Stomach (tissue), 9 donors: ENCODE measurements around the gene UBXN6. TPM values are rescaled to one million over a fixed set of nuclear protein-coding genes. Genes with fewer than 3 reads are reported as not detected.

Source experiments
- DNase-seq, 2 donors: peaks; one replicate each; pipeline versions ENCODE4 v3.0.0 to v3.0.0-alpha.2; 2013 to 2019
- H3K27ac ChIP-seq, 5 donors: fragments of 200-600 bp in 4 of 5; sonication (generic) in 4 of 5; one replicate each; pipeline ENCODE4 v1.5.1; 2013 to 2019; ENCODE audit warnings: mild to moderate bottlenecking in 1 of 5, moderate library complexity in 1 of 5
- H3K27me3 ChIP-seq, 3 donors: fragments of 200-600 bp; sonication (generic); one replicate each; pipeline ENCODE4 v1.5.1; 2017 to 2019; ENCODE audit warnings: mixed run types in 1 of 3
- H3K36me3 ChIP-seq, 4 donors: fragments of 200-600 bp; sonication (generic); 1 replicate in 3 of 4; 2 replicates in 1 of 4; pipeline ENCODE4 v1.5.1; 2016 to 2019
- H3K4me1 ChIP-seq, 4 donors: fragments of 200-600 bp; sonication (generic); one replicate each; pipeline ENCODE4 v1.5.1; 2016 to 2019
- H3K4me3 ChIP-seq, 4 donors: fragments of 200-600 bp; sonication (generic) in 3 of 4; one replicate each; pipeline ENCODE4 v1.5.1; 2016 to 2019; ENCODE audit warnings: mild to moderate bottlenecking in 1 of 4
- H3K9me3 ChIP-seq, 4 donors: fragments of 200-600 bp; sonication (generic); one replicate each; pipeline ENCODE4 v1.5.1; 2016 to 2019
- CTCF ChIP-seq, 7 experiments: fragments of 450-650 bp in 4 of 7; fragments of 200-600 bp in 3 of 7; sonication (generic) in 3 of 7; IDR thresholded peaks; one replicate each; pipeline ENCODE4 v1.5.1; 2016 to 2019; ENCODE audit warnings: antibody characterized with exemption in 7 of 7, control low read depth in 2 of 7, mild to moderate bottlenecking in 1 of 7
- EP300 ChIP-seq: sonication (generic); formaldehyde crosslinking; IDR thresholded peaks from one replicate; pipeline ENCODE4 v1.6.1; 2017; ENCODE audit warnings: antibody characterized with exemption
- POLR2A ChIP-seq, 4 donors: fragments of 450-650 bp; IDR thresholded peaks; one replicate each; pipeline ENCODE4 v1.6.1; 2016; ENCODE audit warnings: antibody characterized with exemption in 4 of 4, control low read depth in 2 of 4, mild to moderate bottlenecking in 1 of 4, moderate library complexity in 1 of 4
- POLR2AphosphoS5 ChIP-seq, 3 donors: sonication (generic); formaldehyde crosslinking; IDR thresholded peaks; one replicate each; pipeline ENCODE4 v1.6.1; 2016; ENCODE audit warnings: antibody characterized with exemption in 3 of 3
- WGBS, 5 donors: extraction: QIAGEN DNeasy Blood & Tissue Kit in 3 of 5; methylation state at CpG; one replicate each; pipeline versions ENCODE4 v1.1.5 to v1.1.7; 2013 to 2018; 5-methylcytosine and 5-hydroxymethylcytosine counted together
- intact Hi-C: fragments of 100-400 bp; cut with DNase I; formaldehyde crosslinking; loops from one replicate; pipeline ENCODE4 v1.15.1; 2023; ENCODE audit warnings: low total_unique reads
- polyA plus RNA-seq, 3 donors: library from polyadenylated mRNA; stranded (reverse); fragments of 200-250 nt; gene quantifications; one replicate each; pipeline ENCODE4 v1.2.3, GENCODE V29; 2013
- total RNA-seq, 5 donors: library from RNA; depleted of rRNA; stranded (reverse); fragments of >200 nt; gene quantifications; one replicate each; pipeline versions ENCODE4 v1.1.0 to v1.2.3, GENCODE V29; 2014 to 2016
- donor health status: healthy with polysubstance abuse.
- donor health status: Bipolar disorder and iron deficiency.
- donor health status: healthy.

The UBXN6 gene
- total and polyA plus RNA-seq, 8 donors: 19.3 to 208 (median 93.4) TPM

GRCh38 chr19:4447327-4448146 lies 10.1 kb downstream of the UBXN6 start:
- intact Hi-C loops: no loop called here
- Histone ChIP-seq H3K4me1 (peaks cover 4 to 21% (median 13%) of the 10 kb centered on the region in 4 donors), H3K27me3 (no peaks in the 10 kb centered on the region), H3K9me3 (no peaks in the 10 kb centered on the region), H3K27ac (peak overlapping the region in 1 of 5 donors; percentile 84), H3K36me3 (peaks cover 69 to 92% (median 88%) of the 10 kb centered on the region in 4 donors), H3K4me3 (no peak overlapping the region)
- DNase-seq: no peak
- TF ChIP-seq CTCF (IDR thresholded peaks at IDR 0.05) (no peak), POLR2A (IDR thresholded peaks at IDR 0.05) (no peak), EP300 (no peak), POLR2AphosphoS5 (IDR thresholded peaks at IDR 0.05) (no peak)
- WGBS, 5 donors: 89 to 92% (median 91%) methylated on average over 16 to 28 of the region's 28 CpGs

- 82 to 86% (median 84%) methylated on average over 9 to 15 of the region's 15 CpGs for WGBS, 5 donors
Measured at GRCh38 chr19:4446704-4447200, 10.8 kb downstream of the UBXN6 start.

GRCh38 chr19:4445963-4446703 lies 11.5 kb downstream of the UBXN6 start:
- no peaks in the 10 kb centered on the region for H3K9me3 ChIP-seq
- 91 to 94% (median 93%) methylated on average over 51 to 58 of the region's 58 CpGs for WGBS, 5 donors
- TF ChIP-seq POLR2A (IDR thresholded peaks at IDR 0.05) (no peak), EP300 (no peak), POLR2AphosphoS5 (IDR thresholded peaks at IDR 0.05) (no peak), CTCF (IDR thresholded peaks at IDR 0.05) (no peak)
- H3K4me1 ChIP-seq: peaks cover 4 to 23% (median 14%) of the 10 kb centered on the region in 4 donors
- peak overlapping the region in 1 of 5 donors; percentile 84 for H3K27ac ChIP-seq
- H3K4me3 ChIP-seq: no peak overlapping the region
- no peak for DNase-seq
- intact Hi-C loops: no loop called here
- peaks cover 55 to 78% (median 74%) of the 10 kb centered on the region in 4 donors for H3K36me3 ChIP-seq
- no peaks in the 10 kb centered on the region for H3K27me3 ChIP-seq

More at GRCh38 chr19:4446704-4447200, 10.8 kb downstream of the UBXN6 start:
- DNase-seq: no peak
- intact Hi-C loops: no loop called here
- peak overlapping the region in 1 of 5 donors; percentile 84 for H3K27ac ChIP-seq
- H3K9me3 ChIP-seq: no peaks in the 10 kb centered on the region
- no peak overlapping the region for H3K4me3 ChIP-seq
- peaks cover 4 to 23% (median 14%) of the 10 kb centered on the region in 4 donors for H3K4me1 ChIP-seq
- peaks cover 61 to 84% (median 80%) of the 10 kb centered on the region in 4 donors for H3K36me3 ChIP-seq
- no peaks in the 10 kb centered on the region for H3K27me3 ChIP-seq
- TF ChIP-seq CTCF (IDR thresholded peaks at IDR 0.05) (no peak), POLR2AphosphoS5 (IDR thresholded peaks at IDR 0.05) (no peak), POLR2A (IDR thresholded peaks at IDR 0.05) (no peak), EP300 (no peak)
